Mononuclear cell (primary cell): ENCODE data around the gene VPS8. TPM values are rescaled to one million over a fixed set of nuclear protein-coding genes. Genes with fewer than 3 reads are reported as not detected.
"Not testable (repeated sequence)": the region's sequence is repeated elsewhere in the genome, so short reads cannot be mapped to it uniquely, and the experiment has no call there.

Experiments used
- H3K27me3 ChIP-seq: 2 replicates; pipeline ENCODE4 v1.6.0; 2011; ENCODE audit warnings: low read length, control low read depth; ENCODE audit not compliant: insufficient read depth
- H3K4me1 ChIP-seq: 2 replicates; pipeline ENCODE4 v1.5.1; 2011; ENCODE audit warnings: mild to moderate bottlenecking, low read length, control low read depth; ENCODE audit not compliant: insufficient read depth
- H3K4me3 ChIP-seq: 2 replicates; pipeline ENCODE4 v1.5.1; 2011; ENCODE audit warnings: mild to moderate bottlenecking, low read length, moderate library complexity
- H3K9me3 ChIP-seq: 2 replicates; pipeline ENCODE4 v1.5.1; 2011; ENCODE audit warnings: low read depth, mild to moderate bottlenecking, control low read depth, low read length
- total RNA-seq: library from RNA; depleted of rRNA; stranded (reverse); fragments of >200 nt; gene quantifications from one replicate; pipeline ENCODE4 v1.2.3, GENCODE V29; 2012

Gene VPS8
- total RNA-seq, 1 donor: 93.7 TPM

- H3K9me3 ChIP-seq: no peaks in the 10 kb centered on the region
- no peaks in the 10 kb centered on the region for H3K4me1 ChIP-seq
- no peak overlapping the region for H3K4me3 ChIP-seq
- H3K27me3 ChIP-seq: no peaks in the 10 kb centered on the region
Measured at GRCh38 chr3:184937611-184938010, 125.6 kb downstream of the VPS8 start.

GRCh38 chr3:184941408-184941807 lies 129.4 kb downstream of the VPS8 start:
- no peaks in the 10 kb centered on the region for H3K27me3 ChIP-seq
- H3K4me3 ChIP-seq: no peak overlapping the region
- no peaks in the 10 kb centered on the region for H3K4me1 ChIP-seq
- H3K9me3 ChIP-seq: no peaks in the 10 kb centered on the region

DNA sequence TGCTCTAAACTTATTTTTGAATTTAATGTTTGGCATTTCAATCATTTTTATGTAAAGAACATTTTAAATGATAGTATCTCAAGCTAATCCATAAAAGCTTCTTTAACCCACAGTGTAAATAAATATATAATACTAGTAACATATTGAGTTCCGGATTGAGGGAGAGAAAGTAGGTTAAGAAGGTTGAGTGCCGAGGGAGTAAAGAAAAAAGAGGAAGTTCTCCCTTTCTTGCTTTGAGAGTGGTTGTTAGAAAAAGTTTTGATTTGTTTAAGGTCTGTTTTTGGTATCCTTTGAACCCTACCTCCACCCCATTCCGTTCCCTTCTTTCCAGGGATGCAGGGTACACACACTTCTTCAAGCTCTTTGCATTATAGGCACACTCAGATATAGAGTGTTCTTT lies 130.8 kb downstream of the VPS8 start:
- H3K4me1 ChIP-seq: no peaks in the 10 kb centered on the region
- H3K27me3 ChIP-seq: no peaks in the 10 kb centered on the region
- H3K9me3 ChIP-seq: no peaks in the 10 kb centered on the region
- H3K4me3 ChIP-seq: no peak overlapping the region

DNA sequence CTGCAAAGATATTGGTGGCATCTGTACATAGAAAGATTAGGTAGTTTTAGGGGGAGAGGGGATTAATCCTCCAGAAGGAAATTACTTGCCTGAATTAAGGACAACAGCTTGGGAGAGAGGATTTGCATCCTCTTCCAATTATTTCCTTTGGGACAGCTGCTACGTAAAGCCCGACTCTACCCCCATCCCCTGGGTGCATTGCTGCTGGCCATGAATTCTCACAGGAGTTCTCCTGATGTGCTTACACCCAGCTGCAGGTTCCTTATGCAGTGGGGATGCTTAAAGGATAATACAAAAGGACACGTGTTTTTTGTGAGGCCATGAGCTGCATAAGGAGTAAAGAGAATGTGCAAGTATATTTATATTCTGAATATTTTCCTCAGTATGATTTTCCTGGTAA lies 132.3 kb downstream of the VPS8 start:
- Histone ChIP-seq H3K9me3 (no peaks in the 10 kb centered on the region), H3K27me3 (no peaks in the 10 kb centered on the region), H3K4me1 (no peaks in the 10 kb centered on the region), H3K4me3 (no peak overlapping the region)

- no peak overlapping the region for H3K4me3 ChIP-seq
- H3K4me1 ChIP-seq: no peaks in the 10 kb centered on the region
- no peaks in the 10 kb centered on the region for H3K27me3 ChIP-seq
- no peaks in the 10 kb centered on the region for H3K9me3 ChIP-seq
Measured at GRCh38 chr3:184945886-184946625, 134.1 kb downstream of the VPS8 start.

- H3K27me3 ChIP-seq: no peaks in the 10 kb centered on the region
- H3K4me3 ChIP-seq: no peak overlapping the region
- H3K4me1 ChIP-seq: no peaks in the 10 kb centered on the region
- H3K9me3 ChIP-seq: no peaks in the 10 kb centered on the region
Measured at GRCh38 chr3:184946917-184947316, 135.0 kb downstream of the VPS8 start.

DNA sequence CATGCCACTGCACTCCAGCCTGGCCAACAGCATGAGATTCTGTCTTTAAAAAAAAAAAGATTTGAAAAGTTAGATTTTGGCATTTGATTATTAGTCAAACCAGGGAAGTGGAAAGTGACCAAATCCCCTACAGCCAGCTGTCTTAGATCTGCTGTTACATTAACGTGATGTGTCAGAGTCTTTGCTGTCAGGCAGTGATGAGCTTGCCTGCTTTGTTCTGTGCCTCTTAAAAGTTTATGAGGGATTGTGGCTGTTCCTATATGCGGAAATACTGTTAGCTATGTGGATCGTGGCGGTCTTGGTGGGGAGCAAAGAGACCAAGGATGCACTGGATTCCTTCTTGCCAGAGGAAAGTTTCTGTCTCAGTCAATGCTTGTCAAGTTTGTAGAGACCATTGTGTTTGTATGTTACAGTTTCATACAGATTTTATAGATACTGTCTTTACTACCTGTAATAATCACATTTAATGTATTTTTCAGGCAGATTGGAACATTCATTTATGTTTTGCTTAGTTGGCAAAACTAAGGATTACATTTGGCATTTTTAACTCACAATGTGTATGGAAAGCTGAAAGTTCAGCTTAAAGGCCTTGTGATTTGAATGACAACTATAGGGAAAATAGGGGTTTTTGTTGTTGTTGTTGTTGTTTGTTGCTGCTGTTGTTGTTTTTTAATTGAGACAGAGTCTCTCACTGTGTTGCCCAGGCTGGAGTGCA lies 137.4 kb downstream of the VPS8 start:
- H3K4me1 ChIP-seq: no peaks in the 10 kb centered on the region
- H3K27me3 ChIP-seq: no peaks in the 10 kb centered on the region
- H3K9me3 ChIP-seq: no peaks in the 10 kb centered on the region
- no peak overlapping the region for H3K4me3 ChIP-seq

DNA sequence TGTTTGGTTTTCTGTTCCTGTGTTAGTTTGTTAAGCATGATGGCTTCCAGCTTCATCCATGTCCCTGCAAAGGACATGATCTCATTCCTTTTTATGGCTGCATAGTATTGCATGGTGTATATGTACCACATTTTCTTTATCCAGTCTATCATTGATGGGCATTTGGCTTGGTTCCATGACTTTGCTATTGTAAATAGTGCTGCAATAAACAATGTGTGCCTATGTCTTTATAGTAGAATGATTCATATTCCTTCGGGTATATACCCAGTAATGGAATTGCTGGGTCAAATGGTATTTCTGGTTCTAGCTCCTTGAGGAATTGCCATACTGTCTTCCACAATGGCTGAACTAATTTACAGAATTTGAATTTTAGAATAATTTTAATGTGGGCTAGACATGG lies 138.8 kb downstream of the VPS8 start:
- not testable (repeated sequence) for H3K4me1 ChIP-seq, H3K4me3 ChIP-seq, H3K9me3 ChIP-seq, H3K27me3 ChIP-seq

DNA sequence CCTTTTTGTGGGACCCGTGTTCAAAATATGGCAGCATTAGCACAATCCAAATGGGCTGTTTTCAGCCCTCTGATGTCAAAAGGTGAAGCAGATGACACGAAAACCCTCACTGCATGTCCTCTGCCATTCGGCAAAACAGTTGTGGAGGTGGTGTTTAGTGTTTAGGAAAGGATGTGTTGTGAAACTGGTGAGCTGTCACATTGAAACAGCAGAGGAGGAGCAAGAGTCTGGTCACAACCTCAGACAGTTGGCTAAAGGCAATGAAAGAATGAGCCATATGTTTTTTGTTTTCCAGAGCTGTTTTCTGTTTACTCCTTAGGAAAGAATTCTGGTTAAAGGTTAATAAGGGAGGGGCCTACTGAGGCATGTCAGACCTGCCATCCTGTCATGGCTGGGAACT lies 140.7 kb downstream of the VPS8 start:
- no peaks in the 10 kb centered on the region for H3K27me3 ChIP-seq
- H3K4me1 ChIP-seq: no peaks in the 10 kb centered on the region
- H3K9me3 ChIP-seq: no peaks in the 10 kb centered on the region
- no peak overlapping the region for H3K4me3 ChIP-seq

GRCh38 chr3:184953401-184953800 lies 141.4 kb downstream of the VPS8 start:
- no peaks in the 10 kb centered on the region for H3K9me3 ChIP-seq

GRCh38 chr3:184954251-184954650 lies 142.3 kb downstream of the VPS8 start:
- Histone ChIP-seq H3K4me3 (no peak overlapping the region), H3K4me1 (no peaks in the 10 kb centered on the region), H3K9me3 (no peaks in the 10 kb centered on the region), H3K27me3 (no peaks in the 10 kb centered on the region)

More at GRCh38 chr3:184953401-184953800, 141.4 kb downstream of the VPS8 start:
- Histone ChIP-seq H3K4me1 (no peaks in the 10 kb centered on the region), H3K4me3 (no peak overlapping the region), H3K27me3 (no peaks in the 10 kb centered on the region)

GRCh38 chr3:184954851-184955250 lies 142.9 kb downstream of the VPS8 start:
- not testable (repeated sequence) for H3K4me1 ChIP-seq, H3K9me3 ChIP-seq, H3K27me3 ChIP-seq, H3K4me3 ChIP-seq

DNA sequence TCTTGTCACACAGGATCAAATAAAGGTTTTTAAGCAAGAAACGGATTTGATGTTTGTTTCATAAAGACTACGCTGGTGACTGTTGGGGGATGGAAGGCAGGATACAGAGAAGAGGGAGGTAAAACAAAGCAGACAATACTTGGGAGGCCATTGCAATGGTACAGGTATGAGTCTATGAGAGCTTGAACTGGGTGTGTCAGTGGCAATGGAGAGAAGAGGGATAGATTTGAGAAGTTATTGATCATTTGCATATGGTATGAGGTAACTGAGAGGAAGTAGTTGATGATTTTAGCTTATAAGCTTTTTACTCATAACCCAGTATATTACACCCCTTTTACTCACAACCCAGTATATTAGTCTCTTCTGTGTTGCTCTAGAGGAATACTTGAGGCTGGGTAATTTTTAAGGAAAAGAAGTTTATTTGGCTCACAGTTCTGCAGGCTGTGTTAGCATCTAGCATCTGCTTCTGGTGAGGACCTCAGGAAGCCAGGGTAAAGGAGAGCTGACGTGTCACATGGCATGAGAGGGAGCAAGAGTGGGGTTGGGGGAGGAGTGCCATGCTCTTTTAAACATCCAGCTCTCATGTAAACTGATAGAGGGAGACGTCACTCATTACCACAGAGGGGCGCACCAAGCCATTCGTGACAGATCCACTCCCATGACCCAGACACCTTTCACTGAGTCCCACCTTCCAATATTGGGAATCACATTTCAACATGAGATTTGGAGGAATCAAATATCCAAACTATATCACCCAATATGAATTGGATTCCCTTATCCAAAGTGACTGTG lies 153.9 kb downstream of the VPS8 start:
- Histone ChIP-seq H3K4me3 (no peak overlapping the region), H3K4me1 (no peaks in the 10 kb centered on the region), H3K27me3 (no peaks in the 10 kb centered on the region), H3K9me3 (no peaks in the 10 kb centered on the region)

GRCh38 chr3:184968115-184968514 lies 156.1 kb downstream of the VPS8 start:
- no peak overlapping the region for H3K4me3 ChIP-seq
- H3K9me3 ChIP-seq: no peaks in the 10 kb centered on the region
- H3K27me3 ChIP-seq: no peaks in the 10 kb centered on the region
- H3K4me1 ChIP-seq: no peaks in the 10 kb centered on the region

- Histone ChIP-seq H3K27me3 (no peaks in the 10 kb centered on the region), H3K4me3 (no peak overlapping the region), H3K4me1 (no peaks in the 10 kb centered on the region), H3K9me3 (no peaks in the 10 kb centered on the region)
Measured at GRCh38 chr3:184970186-184970585, 158.2 kb downstream of the VPS8 start.
